Measurements from ENCODE around the gene MIEN1. TPM values are rescaled to one million over a fixed set of nuclear protein-coding genes. Genes with fewer than 3 reads are reported as not detected.

MIEN1 gene
- total and polyA plus RNA-seq, 2 of the 13 experiments (the other 11 are each of a cell fraction or from before 2014, with no cell fraction given): 40.6 to 56.6 TPM

DNA sequence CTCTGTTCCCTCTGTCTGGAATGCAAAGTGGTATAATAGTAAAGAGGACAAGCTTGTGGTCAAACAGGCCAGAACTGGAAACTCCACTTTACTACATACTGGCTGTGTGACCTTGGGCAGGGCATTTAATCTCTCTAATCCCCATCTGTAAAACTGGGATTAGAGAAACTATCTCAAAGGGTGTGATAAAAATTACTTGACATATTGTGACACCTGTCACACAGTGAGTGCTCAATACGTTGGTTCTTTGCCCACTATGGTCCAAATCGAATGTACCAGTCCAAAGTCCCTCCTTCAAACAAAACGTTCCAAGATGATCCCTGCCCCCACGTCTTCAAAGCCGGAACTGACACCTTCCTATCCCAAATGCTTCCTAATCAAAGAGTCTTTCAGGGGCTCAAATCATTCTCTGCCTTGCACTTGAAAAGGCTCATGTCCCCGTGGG lies 43.2 kb downstream of the MIEN1 start (continued):
- TF ChIP-seq MED8 (CRISPR knock-in tag; IDR thresholded peaks at IDR 0.05; ENCODE audit: insufficient replicate concordance) (peak; percentile 47), ZNF724P (CRISPR knock-in tag; IDR thresholded peaks at IDR 0.05; ENCODE audit: borderline replicate concordance) (peak; percentile 67; the same call in 1 of the 2 replicates), NCOR1 (IDR thresholded peaks at IDR 0.05; ENCODE audit: borderline replicate concordance, low read length) (peak; percentile 77; the same call in 1 of the 2 replicates), ZNF484 (CRISPR knock-in tag; IDR thresholded peaks at IDR 0.05; ENCODE audit: borderline replicate concordance, low read depth) (no peak), SMAD9 (CRISPR knock-in tag; IDR thresholded peaks at IDR 0.05) (no peak), ETV5 (CRISPR knock-in tag; IDR thresholded peaks at IDR 0.05; ENCODE audit: borderline replicate concordance) (peak; percentile 89), ZC3H13 (CRISPR knock-in tag; IDR thresholded peaks at IDR 0.05) (no peak), EP300 (IDR thresholded peaks at IDR 0.05; ENCODE audit: low read depth in 2 of 2, low read length in 2 of 2) (peak in 1 of 2 experiments; percentile 66; a peak in 2 of 4 replicates), EP300 (CRISPR knock-in tag; IDR thresholded peaks at IDR 0.05; ENCODE audit: borderline replicate concordance) (no peak), ZKSCAN8 (CRISPR knock-in tag; IDR thresholded peaks at IDR 0.05; ENCODE audit: borderline replicate concordance) (no peak), IRX3 (CRISPR knock-in tag; IDR thresholded peaks at IDR 0.05; ENCODE audit: borderline replicate concordance, low read depth) (0 out of 2 replicates have a peak, but pooled peaks have one; percentile 29), ZMYM2 (CRISPR knock-in tag; IDR thresholded peaks at IDR 0.05) (peak; percentile 57; the same call in 1 of the 2 replicates), ISL2 (CRISPR knock-in tag; IDR thresholded peaks at IDR 0.05) (peak; percentile 37; the same call in 1 of the 2 replicates), RNF2 (conservative IDR thresholded peaks at IDR 0.05; ENCODE audit: low read depth) (no peak)

All from HepG2 (cell line).